Choroid plexus epithelial cell (primary cell): ENCODE measurements around the gene PHLDB1.

Experiments
- DNase-seq: peaks from one replicate; pipeline ENCODE4 v3.0.0-alpha.2; 2010; ENCODE audit warnings: low read depth
- H3K4me3 ChIP-seq: 2 replicates; pipeline ENCODE4 v1.5.1; 2011; ENCODE audit warnings: low read depth, mild to moderate bottlenecking, control low read depth, low read length, moderate library complexity
- TF ChIP-seq, protein P1 (sequence below): conservative IDR thresholded peaks from 2 replicates; pipeline ENCODE4 v1.5.1; 2011; ENCODE audit warnings: low read depth, mild to moderate bottlenecking, control low read depth, inconsistent platforms, low read length, moderate library complexity

PHLDB1 gene

GRCh38 chr11:118661425-118662301 lies 54.2 kb downstream of the PHLDB1 start:
- no peak overlapping the region for H3K4me3 ChIP-seq
- DNase-seq: no peak
- TF ChIP-seq, protein P1, sequence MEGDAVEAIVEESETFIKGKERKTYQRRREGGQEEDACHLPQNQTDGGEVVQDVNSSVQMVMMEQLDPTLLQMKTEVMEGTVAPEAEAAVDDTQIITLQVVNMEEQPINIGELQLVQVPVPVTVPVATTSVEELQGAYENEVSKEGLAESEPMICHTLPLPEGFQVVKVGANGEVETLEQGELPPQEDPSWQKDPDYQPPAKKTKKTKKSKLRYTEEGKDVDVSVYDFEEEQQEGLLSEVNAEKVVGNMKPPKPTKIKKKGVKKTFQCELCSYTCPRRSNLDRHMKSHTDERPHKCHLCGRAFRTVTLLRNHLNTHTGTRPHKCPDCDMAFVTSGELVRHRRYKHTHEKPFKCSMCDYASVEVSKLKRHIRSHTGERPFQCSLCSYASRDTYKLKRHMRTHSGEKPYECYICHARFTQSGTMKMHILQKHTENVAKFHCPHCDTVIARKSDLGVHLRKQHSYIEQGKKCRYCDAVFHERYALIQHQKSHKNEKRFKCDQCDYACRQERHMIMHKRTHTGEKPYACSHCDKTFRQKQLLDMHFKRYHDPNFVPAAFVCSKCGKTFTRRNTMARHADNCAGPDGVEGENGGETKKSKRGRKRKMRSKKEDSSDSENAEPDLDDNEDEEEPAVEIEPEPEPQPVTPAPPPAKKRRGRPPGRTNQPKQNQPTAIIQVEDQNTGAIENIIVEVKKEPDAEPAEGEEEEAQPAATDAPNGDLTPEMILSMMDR: no peak

GRCh38 chr11:118662401-118663271 lies 55.2 kb downstream of the PHLDB1 start:
- TF ChIP-seq, protein P1: no peak
- no peak for DNase-seq
- H3K4me3 ChIP-seq: no peak overlapping the region

DNA sequence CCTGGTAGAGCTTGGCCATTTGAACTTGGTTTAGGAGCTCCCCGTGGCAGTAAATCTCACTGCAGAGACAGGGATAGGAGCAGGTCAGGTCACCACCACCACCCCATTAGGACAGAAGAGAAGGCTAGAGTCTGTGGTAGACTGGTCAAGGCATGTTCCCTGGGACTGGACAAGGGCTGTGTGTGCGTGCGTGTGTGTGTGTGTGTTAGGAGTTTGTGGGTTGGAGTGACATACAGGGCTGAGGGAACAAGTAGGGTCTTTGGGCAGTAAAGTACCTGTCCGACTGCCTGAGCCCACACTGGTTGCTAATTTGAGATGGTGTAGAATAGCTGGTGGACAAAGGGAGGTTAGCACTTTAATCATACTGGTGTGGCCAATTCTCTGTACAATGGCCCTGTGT lies 56.0 kb downstream of the PHLDB1 start:
- no peak for DNase-seq
- H3K4me3 ChIP-seq: no peak overlapping the region
- TF ChIP-seq, protein P1: no peak

- TF ChIP-seq, protein P1: no peak
- no peak for DNase-seq
- no peak overlapping the region for H3K4me3 ChIP-seq
These were observed 56.5 kb downstream of the PHLDB1 start for GRCh38 chr11:118663902-118664301.

DNA sequence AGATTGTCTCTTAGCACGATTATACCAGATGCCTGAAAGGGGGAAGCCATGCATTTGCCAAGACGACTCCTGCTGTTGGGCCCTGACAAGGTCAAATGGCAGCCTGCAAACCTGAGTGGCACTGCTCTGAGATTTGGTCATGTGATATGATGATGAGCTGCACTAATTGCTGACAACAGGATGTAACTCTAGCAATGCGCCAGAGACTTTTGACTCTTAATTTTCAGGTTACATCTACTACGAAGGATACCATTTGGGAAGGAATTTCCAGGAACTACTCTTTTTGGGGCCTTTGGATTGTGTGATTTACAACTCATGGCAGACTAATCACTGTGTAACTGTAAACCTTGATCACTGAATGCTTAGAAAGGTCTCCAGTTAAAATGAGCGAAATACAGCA lies 59.0 kb downstream of the PHLDB1 start:
- no peak for DNase-seq
- TF ChIP-seq, protein P1: no peak
- no peak overlapping the region for H3K4me3 ChIP-seq

GRCh38 chr11:118670063-118670462 lies 62.6 kb downstream of the PHLDB1 start:
- no peak overlapping the region for H3K4me3 ChIP-seq
- TF ChIP-seq, protein P1: no peak
- no peak for DNase-seq
